NT2/D1 (cell line): ENCODE measurements around the gene MSRB1.
"Not testable (repeated sequence)": the region's sequence is repeated elsewhere in the genome, so short reads cannot be mapped to it uniquely, and the experiment has no call there.

ENCODE experiments used
- SUZ12 ChIP-seq: IDR thresholded peaks from 2 replicates; pipeline ENCODE4 v1.6.1; 2011; ENCODE audit not compliant: insufficient read length, insufficient read depth; ENCODE audit errors: extremely low read depth
- YY1 ChIP-seq: IDR thresholded peaks from 2 replicates; pipeline ENCODE4 v1.6.1; 2011; ENCODE audit not compliant: insufficient read length, insufficient read depth
- ZNF274 ChIP-seq: IDR thresholded peaks from 2 replicates; pipeline ENCODE4 v1.6.1; 2011; ENCODE audit warnings: mild to moderate bottlenecking, low read depth, low read length

DNA sequence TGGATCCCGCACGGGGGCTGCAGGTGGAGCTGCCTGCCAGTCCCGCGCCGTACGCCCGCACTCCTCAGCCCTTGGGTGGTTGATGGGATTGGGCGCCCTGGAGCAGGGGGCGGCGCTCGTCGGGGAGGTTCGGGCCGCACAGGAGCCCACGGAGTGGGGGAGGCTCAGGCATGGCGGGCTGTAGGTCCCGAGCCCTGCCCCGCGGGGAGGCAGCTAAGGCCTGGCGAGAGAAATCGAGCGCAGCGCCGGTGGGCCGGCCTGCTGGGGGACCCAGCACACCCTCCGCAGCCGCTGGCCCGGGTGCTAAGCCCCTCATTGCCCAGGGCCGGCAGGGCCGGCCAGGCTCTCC is 15.1 kb upstream of the MSRB1 start:
- TF ChIP-seq ZNF274, SUZ12, YY1: not testable (repeated sequence)
